Measurements from ENCODE around the gene DCDC2B. TPM values are rescaled to one million over a fixed set of nuclear protein-coding genes. Genes with fewer than 3 reads are reported as not detected.

The DCDC2B gene
- total and polyA plus RNA-seq, 10 of the 15 experiments (the other 5 are each of a cell fraction or from before 2014, with no cell fraction given), result 0.12 to 0.21 (median 0.15) TPM; not detected in 7

- TF ChIP-seq NR2C1 (IDR thresholded peaks at IDR 0.05) (no peak), RCOR1 (conservative IDR thresholded peaks at IDR 0.05; ENCODE audit: low read depth, low read length) (no peak), ATF3 (IDR thresholded peaks at IDR 0.05; ENCODE audit: borderline replicate concordance, extremely low read depth, low read depth, low read length) (no peak), SPI1 (IDR thresholded peaks at IDR 0.05; ENCODE audit: borderline replicate concordance, insufficient read depth, low read depth, low read length) (peak; percentile 65), ZNF687 (IDR thresholded peaks at IDR 0.05) (no peak; the same call in 1 of the 2 replicates), ZNF24 (IDR thresholded peaks at IDR 0.05) (no peak), SRF (IDR thresholded peaks at IDR 0.05; ENCODE audit: low read depth in 2 of 2, low read length in 2 of 2) (no peak), CHD1 (IDR thresholded peaks at IDR 0.05; ENCODE audit: low read depth, low read length) (no peak), CUX1 (IDR thresholded peaks at IDR 0.05; ENCODE audit: insufficient replicate concordance, low read depth, low read length) (no peak), TCF7 (IDR thresholded peaks at IDR 0.05; ENCODE audit: borderline replicate concordance) (no peak), CBFB (IDR thresholded peaks at IDR 0.05; ENCODE audit: low read depth) (peak; percentile 3; the same call in 1 of the 2 replicates), TCF3 (IDR thresholded peaks at IDR 0.05; ENCODE audit: borderline replicate concordance, insufficient read depth, low read depth, low read length) (no peak), ZNF384 (IDR thresholded peaks at IDR 0.05; ENCODE audit: borderline replicate concordance, low read depth, low read length) (no peak), SMARCA5 (IDR thresholded peaks at IDR 0.05) (no peak), BCL11A (IDR thresholded peaks at IDR 0.05; ENCODE audit: low read depth, low read length) (no peak), ZBTB33 (IDR thresholded peaks at IDR 0.05) (no peak), SIN3A (IDR thresholded peaks at IDR 0.05; ENCODE audit: low read depth, low read length) (peak; percentile 49; the same call in 1 of the 2 replicates), MTA3 (IDR thresholded peaks at IDR 0.05; ENCODE audit: borderline replicate concordance, low read length) (no peak), LARP7 (IDR thresholded peaks at IDR 0.05) (no peak)
Observed at GRCh38 chr1:32200226-32201010, 8.5 kb upstream of the DCDC2B start, which contains the start of gene CCDC28B (continued).

Measured in GM12878 (cell line).